CMK (cell line): ENCODE data around the gene DDAH2.
A peak's percentile ranks its signal among the peaks of the same experiment; 100 is the strongest.

Source experiments
- DNase-seq: peaks from one replicate; pipeline ENCODE4 v3.0.0-alpha.2; 2010; ENCODE audit warnings: low read depth

The DDAH2 gene, protein sequence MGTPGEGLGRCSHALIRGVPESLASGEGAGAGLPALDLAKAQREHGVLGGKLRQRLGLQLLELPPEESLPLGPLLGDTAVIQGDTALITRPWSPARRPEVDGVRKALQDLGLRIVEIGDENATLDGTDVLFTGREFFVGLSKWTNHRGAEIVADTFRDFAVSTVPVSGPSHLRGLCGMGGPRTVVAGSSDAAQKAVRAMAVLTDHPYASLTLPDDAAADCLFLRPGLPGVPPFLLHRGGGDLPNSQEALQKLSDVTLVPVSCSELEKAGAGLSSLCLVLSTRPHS

DNA sequence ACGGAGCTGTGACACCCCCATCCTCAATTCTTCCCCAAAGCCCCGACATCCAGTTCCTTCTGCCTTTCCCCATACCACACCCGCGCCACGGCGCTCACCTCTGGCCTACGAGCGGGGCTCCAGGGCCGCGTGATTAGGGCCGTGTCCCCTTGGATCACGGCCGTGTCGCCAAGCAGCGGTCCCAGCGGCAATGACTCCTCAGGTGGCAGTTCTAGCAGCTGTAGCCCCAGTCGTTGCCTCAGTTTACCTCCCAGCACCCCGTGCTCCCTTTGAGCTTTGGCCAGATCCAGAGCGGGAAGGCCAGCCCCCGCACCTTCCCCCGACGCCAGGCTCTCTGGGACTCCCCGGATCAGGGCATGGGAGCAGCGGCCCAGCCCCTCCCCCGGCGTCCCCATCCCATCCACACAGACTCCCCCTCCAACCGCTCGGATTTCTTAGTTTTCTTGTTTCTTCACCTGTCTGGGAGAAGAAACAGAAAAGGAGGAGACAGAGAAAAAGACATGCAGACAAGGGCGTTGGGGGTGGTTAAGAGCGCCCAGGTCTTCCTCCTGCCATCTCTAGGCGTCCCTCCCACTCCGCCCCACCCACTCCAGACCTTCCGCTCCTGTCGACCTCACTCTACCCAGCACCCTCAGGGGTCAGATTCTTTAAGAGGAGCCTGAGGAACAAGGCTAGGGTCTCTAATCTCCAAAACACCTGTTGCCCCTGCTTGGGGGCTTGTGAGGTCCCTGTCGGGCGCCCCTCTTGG, at the start of gene DDAH2:
Gene DDAH2, minus strand, starts transcription at position 533 of the 748 bp plus-strand sequence. Its CDS starts 138 bp downstream, at position 395.
- DNase-seq = no peak

DNA sequence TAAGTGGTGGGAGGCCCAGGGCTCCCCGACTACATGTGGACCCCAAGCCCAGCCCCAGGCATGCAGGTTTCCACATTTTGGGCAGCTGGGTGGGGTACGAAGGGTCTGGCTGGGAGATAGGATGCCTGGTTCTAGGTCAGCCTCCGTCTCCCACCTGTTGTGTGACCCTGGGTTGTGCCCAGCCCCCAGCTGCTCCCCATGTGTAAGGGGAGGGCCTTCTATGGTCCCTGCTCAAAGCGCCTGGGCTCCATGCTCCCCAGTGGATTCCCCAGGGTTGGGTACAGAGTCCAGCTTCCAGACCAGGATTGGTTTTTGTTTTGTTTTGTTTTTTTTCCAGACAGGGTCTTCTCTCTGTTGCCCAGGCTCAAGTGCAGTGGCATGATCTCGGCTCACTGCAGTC, 49.1 kb upstream of the DDAH2 start:
- DNase-seq = no peak

DNA sequence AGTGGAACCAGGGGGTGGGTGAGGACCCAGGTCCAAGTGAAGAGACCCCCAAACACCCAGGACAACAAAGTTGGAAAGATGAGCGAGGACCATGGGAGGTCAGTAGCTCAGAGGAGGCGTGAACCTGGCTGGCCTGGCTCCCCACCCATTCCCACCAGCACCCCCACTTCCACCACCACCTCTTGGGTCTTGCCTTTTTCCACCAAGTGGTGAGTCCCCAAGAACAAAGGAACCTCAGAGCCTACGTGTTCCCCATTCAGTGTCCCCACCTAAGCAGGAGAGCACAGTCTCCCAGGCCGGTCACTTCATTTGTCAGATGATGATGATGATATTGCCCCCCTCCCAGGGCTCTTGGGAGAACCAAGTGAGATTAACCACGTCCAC, 48.6 kb upstream of the DDAH2 start:
- DNase-seq = no peak

DNA sequence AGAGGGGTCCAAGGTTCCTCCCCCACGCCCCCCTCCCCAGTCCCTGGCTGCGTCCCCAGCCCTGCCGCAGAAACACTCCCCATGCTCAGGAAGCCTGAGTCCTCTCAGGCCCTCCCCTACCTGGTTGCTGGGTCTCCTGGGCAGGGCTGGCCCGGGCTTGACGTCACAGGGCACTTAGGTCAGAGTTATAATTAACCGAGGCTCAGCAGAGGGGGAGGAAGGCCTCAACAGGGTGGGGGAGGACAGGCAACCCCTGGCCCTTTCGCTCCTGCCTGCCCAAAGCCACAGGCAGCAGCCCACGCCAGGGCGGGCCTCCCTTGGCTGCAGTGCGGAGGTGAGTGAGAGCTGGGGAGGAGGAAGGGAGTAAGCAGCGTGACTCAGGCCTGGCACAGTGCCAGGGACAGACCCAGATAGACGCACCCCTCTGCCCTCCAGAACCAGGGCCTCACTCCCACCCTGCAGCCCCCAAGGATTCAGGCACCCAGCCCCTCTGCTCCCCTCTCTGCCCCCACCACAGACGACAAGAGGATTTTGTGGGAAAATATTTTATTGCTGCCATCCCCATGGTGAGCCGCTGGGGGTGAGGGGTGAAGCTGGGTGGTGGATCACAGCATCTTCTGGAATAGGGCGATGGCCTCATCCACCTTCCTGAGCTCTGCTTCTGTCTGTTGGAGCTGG, 48.0 kb upstream of the DDAH2 start, which contains the start of gene VWA7:
Gene VWA7, minus strand, starts transcription at position 340 of the 678 bp plus-strand sequence. CDS start 549 bp downstream, outside the sequence.
- DNase-seq = peak; percentile 83

DNA sequence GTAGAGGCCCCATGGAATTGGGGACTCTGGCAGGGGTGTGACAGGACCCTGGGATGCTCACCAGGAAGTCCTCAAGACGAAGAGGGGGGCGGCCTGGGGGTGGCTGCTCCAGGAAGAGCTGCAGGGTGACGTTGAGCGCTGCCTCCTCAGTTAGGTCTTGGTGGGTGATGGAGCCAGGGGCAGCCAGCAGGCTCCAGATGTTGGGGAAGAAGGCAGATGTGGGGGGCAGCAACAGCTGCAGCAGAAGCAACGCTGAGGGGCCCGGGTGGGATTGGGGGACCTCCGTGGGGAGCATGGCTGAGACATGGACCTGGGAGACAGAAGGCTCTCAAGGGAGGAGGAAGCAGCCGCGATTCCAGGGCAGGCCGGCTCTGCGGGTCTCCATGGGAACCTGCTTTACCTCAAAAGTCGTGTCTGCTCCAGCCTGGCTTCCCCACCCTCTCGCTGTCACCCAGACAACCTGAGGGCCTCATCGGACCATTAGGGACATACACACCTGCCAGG, 47.4 kb upstream of the DDAH2 start:
- no peak for DNase-seq

DNA sequence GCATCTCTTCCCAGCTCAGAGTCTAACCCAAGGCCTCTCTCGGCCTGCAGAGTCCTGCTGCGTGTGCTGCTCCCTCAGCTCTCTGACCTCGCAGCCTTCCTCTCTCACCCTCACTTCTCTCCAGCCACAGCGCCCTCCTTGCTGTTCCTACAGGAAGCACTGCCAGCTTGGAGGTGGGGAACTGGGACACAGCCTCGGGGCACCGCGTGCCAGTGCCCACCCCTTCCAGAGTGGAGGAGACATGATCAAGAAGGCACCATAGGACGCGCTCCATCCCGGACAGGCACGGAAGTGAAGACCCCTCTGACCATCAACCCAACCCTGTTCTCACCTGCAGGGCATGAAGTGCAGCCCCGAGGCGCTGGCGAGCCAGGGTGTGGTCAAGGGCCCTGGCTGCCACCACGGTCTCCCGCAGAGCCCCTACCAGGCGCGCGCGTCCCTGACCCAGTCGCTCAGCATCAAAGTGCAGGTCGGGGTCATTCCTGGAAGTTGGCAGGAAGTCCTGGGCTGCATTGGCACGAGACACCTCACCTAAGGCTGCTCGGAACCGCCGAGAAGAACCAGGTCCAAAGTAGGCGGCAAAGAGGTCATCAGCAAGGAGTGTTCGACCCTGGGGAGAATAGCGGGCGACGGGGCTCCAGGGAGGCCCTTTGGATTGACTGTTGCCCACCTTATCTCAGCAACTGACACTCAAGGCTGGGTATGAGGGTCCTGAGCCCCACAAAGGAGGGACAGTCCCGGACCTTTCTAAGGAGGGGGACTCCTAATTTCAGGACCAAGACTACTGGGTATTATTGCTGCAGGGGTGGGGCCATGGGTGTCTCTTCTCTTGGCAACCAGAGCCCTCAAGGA, 46.8 kb upstream of the DDAH2 start:
- DNase-seq = no peak

DNA sequence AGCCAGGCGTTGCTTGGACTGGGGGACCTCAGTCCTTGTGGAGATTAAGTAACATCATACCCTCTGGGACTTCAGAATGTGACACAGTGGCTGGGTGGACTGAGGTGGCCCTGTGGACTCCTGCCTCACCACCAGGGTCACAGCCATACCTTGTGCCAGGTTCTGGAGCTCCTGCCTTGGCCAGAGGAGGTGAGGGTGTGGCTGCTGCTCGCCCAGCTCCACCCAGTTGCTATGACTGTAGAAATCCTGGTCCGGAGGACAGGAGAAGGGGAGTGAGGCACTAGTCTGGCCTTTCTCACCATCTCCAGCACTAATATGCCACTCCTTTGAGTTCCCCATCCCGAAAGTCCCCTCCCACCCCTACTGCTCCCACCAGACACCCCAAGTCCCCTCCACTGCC, 46.1 kb upstream of the DDAH2 start:
- no peak for DNase-seq

DNA sequence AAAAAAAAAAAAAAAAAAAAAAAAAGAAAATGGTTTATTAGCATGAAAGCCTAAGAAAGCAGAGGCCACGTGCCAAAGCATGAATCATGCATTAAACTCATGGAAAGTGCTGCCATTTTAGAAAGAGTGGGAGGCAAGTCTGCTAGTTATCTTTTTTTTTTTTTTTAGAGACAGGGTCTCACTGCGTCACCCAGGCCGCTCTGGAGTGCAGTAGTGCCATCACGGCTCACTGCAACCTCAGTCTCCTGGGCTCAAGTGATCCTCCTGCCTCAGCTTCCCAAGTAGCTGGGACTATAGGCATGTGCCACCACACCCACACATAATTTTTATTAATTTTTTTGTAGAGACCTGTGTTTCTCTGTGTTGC, 42.9 kb upstream of the DDAH2 start:
- DNase-seq = no peak

DNA sequence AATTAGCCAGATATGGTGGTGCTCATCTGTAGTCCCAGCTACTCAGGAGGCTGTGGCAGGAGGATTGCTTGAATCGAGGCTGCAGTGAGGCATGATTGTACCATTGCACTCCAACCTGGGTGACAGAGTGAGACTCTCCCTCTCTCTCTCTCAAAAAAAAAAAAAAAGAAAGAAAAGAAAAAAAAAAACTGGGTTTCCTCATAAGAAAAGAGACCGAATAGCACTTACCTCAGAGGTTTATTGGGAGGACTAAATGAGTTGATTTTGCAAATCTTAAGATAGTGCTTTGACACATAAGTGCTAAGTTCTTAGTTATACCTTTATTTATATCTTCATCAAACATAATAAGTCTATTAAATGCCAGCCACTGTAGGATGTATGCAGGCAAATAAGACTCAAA, 41.8 kb upstream of the DDAH2 start:
- DNase-seq = no peak

DNA sequence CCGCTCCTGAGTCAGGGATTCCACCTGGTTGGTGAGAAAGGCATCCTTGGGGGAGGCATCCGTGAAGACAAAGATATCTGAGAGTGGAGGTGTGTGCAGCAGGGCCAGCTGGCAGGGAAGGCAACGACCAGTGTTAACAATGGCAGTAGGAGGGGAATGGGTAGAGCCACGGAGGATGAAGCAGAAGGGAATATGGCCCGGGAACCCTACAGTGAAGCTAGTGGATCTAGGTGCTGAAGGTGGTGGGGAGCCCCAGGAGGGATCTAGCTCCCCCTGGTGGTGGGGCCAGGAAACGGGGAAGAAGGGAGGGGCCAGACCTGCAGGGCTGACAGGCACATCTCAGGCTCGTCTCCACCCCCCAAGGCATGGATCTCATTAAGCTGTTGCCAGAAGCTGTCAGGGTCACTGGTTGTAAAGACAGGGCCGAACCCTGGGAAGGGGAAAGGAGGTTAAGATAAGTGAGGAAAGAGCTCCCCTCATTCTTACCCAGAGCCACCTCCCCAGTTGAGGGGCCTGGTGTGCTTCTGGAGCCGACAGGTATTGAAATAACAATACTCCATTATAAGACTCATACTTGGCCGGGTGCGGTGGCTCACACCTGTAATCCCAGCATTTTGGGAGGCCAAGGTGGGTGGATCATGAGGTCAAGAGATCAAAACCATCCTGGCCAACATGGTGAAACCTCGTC, 40.7 kb upstream of the DDAH2 start:
- DNase-seq = peak; percentile 71

DNA sequence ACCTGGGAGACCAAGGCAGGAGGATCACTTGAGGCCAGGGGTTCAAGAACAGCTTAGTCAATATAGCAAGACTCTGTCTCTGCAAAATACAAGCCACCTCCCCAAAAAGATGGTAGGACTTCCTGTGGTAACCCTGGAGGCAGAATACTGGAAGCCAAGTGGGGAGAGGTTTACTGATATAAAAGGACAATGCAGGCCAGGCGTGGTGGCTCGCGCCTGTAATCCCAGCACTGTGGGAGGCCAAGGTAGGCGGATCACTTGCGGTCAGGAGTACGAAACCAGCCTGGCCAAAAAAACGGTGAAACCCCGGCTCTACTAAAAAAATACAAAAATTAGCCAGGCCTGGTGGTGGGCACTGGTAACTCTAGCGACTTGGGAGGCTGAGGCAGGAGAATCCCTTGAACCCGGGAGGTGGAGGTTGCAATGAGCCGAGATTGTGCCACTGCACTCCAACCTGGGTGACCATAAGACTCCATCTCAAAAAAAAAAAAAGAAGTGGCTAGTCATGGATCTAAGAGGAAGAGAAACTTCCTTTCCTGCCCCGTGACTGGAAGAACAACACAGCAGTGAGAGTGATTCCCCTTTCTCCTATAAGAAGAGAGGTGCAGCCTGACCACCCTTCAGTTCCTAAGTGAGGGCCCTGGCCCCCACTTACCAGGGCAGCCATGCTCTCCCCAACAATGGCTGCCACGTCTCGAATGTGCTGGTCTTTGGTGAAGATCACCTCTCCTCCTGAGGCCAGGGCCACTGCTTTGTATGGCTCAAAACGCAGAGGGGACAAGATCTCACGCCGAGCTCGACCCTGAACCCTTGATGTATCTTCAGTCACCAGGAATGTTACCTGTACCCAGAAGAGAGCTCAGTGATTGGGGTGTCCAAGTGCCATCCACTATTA, 39.5 kb upstream of the DDAH2 start:
- no peak for DNase-seq

DNA sequence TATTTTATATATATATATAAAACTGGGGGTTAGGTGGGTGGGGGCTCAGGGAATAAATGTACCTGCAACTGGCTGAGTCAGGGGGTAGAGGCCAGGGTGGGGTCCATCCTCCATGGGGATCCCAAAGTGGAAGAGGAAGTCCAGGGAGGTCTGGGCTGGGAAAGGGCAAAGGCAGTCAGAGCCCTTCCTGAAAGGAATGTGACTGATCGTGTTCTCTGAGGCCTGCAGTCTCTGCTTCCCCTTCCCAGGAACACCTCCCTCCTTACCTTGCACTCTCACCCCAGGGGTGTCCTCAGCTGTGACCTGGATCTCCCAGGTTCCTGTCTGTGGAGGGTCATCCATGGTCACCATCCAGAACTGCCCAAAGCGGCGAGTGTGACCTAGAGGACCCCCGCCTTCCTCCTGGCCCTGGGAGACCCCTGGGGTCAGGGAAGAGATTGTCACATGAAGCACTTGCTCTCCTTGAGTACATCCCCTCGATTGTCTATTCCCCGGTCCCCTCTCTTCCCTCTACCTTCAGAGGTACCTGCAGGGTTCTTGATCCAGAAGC, 38.1 kb upstream of the DDAH2 start:
- no peak for DNase-seq

DNA sequence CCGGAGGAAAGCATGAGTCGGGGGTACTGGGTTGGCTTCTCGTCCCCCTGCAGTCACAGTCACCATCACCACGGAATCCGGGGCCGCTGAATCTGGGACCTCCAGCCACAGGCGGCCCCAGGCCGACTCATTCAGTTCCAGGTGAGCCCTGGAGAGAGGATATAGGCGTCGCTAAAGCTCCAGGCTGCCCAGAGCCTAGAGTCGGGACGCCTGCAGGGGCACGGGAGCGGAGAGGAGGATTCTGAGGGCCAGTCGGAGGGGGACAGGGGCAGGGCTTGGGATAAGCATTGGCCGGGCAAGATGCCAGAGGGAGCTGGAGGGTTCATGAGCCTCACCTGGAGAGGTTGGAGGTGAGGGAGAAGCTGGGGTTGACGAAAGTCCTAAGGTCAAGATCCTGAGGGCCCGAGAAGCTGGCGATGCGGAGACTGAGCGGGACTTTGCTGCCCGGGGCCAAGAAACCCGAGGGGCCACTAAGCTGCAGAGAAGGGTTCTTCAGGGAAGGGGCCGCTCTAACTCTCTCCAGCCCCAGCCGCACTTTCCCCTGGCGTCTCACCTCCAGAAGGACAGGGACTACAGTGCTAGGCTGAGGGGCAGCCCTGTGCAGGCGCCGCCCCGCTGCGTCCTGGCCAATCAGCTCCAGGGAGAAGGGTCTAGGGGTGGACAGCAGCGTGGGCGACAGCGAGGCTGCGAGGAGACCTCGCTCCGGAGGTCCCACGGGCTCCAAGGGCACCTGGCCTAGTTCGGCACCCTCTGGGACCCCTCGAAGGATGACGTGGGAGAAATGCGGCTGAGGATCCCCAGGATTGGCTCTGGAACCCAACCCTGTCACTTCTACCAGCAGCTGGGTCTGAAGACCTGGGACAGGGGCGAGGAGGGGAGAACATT, 37.1 kb upstream of the DDAH2 start:
- DNase-seq = no peak

DNA sequence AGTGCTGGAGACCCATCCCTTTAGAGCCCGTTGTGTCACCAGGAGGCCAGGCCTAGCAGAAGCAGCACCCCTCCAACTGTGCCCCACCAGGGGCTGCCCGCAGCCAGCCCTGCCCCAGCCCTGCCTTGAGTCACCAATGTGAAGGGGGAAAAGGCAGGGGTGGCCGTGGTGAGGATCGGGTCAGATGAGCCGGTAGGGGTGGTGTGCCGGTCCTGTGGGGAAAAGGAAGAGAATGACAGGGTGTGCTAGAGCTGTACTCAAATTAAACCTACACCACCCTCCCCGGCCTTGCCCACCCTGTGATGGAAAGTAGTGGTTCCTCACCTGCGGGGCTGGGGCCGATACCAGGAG, 36.4 kb upstream of the DDAH2 start:
- DNase-seq = no peak

DNA sequence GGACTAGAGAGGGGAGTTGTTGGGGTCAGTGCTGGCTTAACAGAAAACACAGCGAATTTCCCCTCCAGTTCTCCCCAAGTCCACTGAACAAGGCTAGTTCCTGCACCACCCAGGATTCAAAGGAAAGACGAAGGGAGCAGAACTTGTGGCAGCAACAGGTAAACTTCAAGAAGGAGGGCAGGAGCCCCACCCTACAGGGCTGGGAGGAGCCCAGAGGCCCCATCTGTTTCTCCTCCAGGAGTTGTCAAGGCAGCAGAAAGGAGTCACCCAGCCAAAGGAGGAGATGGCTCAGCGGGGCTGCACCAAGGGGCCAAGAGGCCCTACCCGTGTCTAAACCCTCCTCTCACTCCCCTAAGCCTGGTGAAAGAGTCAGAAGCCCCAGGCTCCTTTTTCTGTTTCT, 35.1 kb upstream of the DDAH2 start:
- DNase-seq = no peak

DNA sequence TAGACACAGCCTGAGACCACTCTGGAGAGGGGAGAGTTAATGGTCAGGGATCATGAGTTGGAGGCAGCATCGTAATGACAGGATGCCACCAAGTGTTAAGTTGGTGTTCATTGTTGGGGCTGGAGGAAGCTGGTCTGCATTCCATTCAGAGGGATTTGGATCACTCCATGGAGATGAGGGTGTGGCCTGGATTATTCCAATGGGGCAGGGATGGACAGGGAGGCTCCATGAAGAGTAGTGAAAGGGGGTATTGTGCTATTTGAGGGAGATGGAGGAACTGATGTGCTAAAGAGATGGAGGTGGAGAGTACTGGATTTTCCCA, 34.5 kb upstream of the DDAH2 start:
- DNase-seq = no peak

DNA sequence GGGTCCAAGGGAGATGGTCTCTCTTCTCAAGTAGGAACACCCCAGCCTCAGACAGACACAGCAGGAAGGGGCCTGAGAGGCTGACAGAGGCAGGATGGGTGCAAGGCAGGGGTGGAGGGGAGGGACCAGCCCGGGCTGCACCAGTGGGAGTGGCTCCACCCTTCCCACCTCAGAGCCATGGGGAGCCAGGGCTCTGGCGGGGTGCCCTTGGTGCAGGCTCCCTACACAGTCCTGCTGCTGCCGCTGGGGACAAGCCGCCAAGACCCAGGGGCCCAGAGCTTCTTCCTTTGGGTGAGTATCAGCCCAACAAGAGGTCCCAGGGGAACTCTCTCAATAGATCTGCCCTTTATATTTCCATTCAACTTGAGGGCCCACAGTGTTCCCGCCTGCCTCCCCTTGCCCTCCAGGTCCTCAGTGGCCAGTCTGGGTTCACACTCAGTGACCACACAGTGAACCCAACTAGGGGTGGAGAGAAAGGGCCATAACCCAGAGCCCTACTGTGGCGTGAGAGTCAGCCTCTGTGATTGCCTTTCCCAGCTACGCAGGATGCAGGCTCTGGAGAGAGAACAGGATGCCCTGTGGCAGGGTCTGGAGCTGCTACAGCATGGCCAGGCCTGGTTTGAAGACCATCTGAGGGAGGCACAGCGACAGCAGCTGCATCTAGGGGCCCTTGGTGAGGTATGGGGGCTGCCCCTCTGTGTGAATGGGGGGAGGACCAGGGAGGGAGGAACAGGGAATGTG, 33.9 kb upstream of the DDAH2 start:
- DNase-seq = no peak

DNA sequence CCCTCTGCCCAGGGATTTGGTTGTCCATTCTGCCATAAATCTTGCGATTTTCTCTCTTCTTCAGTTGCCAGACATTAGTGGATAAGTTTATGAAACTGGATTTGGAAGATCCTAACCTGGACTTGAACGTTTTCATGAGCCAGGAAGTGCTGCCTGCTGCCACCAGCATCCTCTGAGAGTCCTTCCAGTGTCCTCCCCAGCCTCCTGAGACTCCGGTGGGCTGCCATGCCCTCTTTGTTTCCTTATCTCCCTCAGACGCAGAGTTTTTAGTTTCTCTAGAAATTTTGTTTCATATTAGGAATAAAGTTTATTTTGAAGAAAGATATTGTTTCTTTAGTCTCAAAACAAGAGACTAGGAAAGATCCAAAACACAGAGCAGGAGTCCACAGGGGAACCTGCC, 33.3 kb upstream of the DDAH2 start, which contains the start of gene SAPCD1:
Gene SAPCD1, plus strand, starts transcription at position 301 of the 400 bp plus-strand sequence. CDS start 399 bp downstream, outside the sequence.
- DNase-seq = no peak
